K562 (cell line): Measurements from ENCODE around the gene PARD3B. TPM values are rescaled to one million over a fixed set of nuclear protein-coding genes. Genes with fewer than 3 reads are reported as not detected.

ENCODE experiments used
- ATAC-seq: fragments of 200-7000 bp; cut with Tn5 transposase; 3 replicates; pipeline ENCODE4 v1.9.1; 2020; ENCODE audit warnings: moderate library complexity
- BruUV-seq: library from RNA; stranded (reverse); fragments of 400-500 nt; replicated peaks from 2 replicates; lab custom pipeline; 2021; lab: Mats Ljungman, UMichigan
- CTCF ChIA-PET: fragments of 300-600 bp; formaldehyde crosslinking; extraction: SDS; loops from one replicate; lab custom pipeline; 2021; ENCODE audit warnings: low intra/inter-chr PET ratio; lab: Yijun Ruan, JAX
- POLR2A ChIA-PET: fragments of 300-600, 350-650 bp; sonication (Branson Sonifier 250); formaldehyde crosslinking; extraction: SDS; loops from one replicate; lab custom pipeline; 2021; ENCODE audit warnings: antibody characterized with exemption, inconsistent platforms; lab: Yijun Ruan, JAX
- DNase-seq, 4 experiments: peaks; one replicate each; pipeline versions ENCODE4 v3.0.0 to v3.0.0-alpha.2; 2011 to 2018; ENCODE audit warnings: low spot score in 3 of 4, mixed read lengths in 3 of 4; ENCODE audit errors: extremely low read depth in 1 of 4
- FAIRE-seq: peaks from 2 replicates; lab custom pipeline; 2011; peaks lifted over from hg19 to GRCh38; lab: Jason Lieb, UNC
- H2AFZ ChIP-seq: 2 replicates; pipeline ENCODE4 v1.6.0; 2011; ENCODE audit warnings: low read depth, low read length, control low read depth, inconsistent platforms
- H3K27ac ChIP-seq: fragments of 200-600 bp; 3 replicates; pipeline ENCODE4 v1.8.0; 2011; ENCODE audit warnings: low read depth, mild to moderate bottlenecking, control low read depth, inconsistent platforms, low read length, moderate library complexity, mixed read lengths; ENCODE audit errors: extremely low read depth
- H3K27me3 ChIP-seq, 2 experiments: fragments of 300-600 bp in 1 of 2; 2 replicates in 1 of 2; 3 replicates in 1 of 2; pipeline versions ENCODE4 v1.6.0 to v1.8.0; 2011; ENCODE audit warnings: inconsistent platforms in 2 of 2, low read length in 2 of 2, mild to moderate bottlenecking in 1 of 2, mixed read lengths in 1 of 2, moderate library complexity in 1 of 2; ENCODE audit not compliant: control insufficient read depth in 2 of 2, insufficient read depth in 2 of 2
- H3K36me3 ChIP-seq: fragments of 300-600 bp; 3 replicates; pipeline ENCODE4 v1.8.0; 2011; ENCODE audit warnings: mild to moderate bottlenecking, low read length, inconsistent platforms; ENCODE audit not compliant: control insufficient read depth, insufficient read depth
- H3K4me1 ChIP-seq, 2 experiments: fragments of 200-600 bp in 1 of 2; replicated peaks in 1 of 2; 2 replicates in 1 of 2; 3 replicates in 1 of 2; pipeline versions ENCODE4 v1.5.1 to v1.8.0; 2011; ENCODE audit warnings: inconsistent platforms in 2 of 2, low read length in 2 of 2, mild to moderate bottlenecking in 1 of 2, mixed read lengths in 1 of 2, moderate library complexity in 1 of 2; ENCODE audit not compliant: control insufficient read depth in 2 of 2, insufficient read depth in 2 of 2
- H3K4me2 ChIP-seq: 2 replicates; pipeline ENCODE4 v1.6.1; 2011; ENCODE audit warnings: low read length, control low read depth, inconsistent platforms, mixed read lengths; ENCODE audit not compliant: insufficient read depth
- H3K4me3 ChIP-seq: fragments of 200-600 bp; sonication (generic), shearing (Covaris generic); 2 replicates; pipeline ENCODE4 v1.5.1; 2016; ENCODE audit warnings: control low read depth, inconsistent platforms
- H3K79me2 ChIP-seq: fragments of 200-600 bp; 3 replicates; pipeline ENCODE4 v1.8.0; 2011; ENCODE audit warnings: low read length, inconsistent platforms; ENCODE audit not compliant: control insufficient read depth, insufficient read depth
- H3K9ac ChIP-seq, 2 experiments: 2 replicates each; pipeline versions ENCODE4 v1.6.0 to v1.6.1; 2011; ENCODE audit warnings: low read depth in 2 of 2, low read length in 2 of 2, control low read depth in 1 of 2, inconsistent platforms in 1 of 2, mild to moderate bottlenecking in 1 of 2, mixed read lengths in 1 of 2; ENCODE audit not compliant: insufficient read depth in 1 of 2
- H3K9me1 ChIP-seq: one replicate; pipeline ENCODE4 v1.6.0; 2011; ENCODE audit warnings: inconsistent platforms, mild to moderate bottlenecking, low read length, moderate library complexity; ENCODE audit not compliant: control insufficient read depth, insufficient read depth
- H3K9me3 ChIP-seq: replicated peaks from 2 replicates; pipeline ENCODE4 v1.5.1; 2011; ENCODE audit warnings: low read depth, low read length, inconsistent platforms; ENCODE audit not compliant: control insufficient read depth, insufficient read depth
- H4K20me1 ChIP-seq: replicated peaks from 2 replicates; pipeline ENCODE4 v1.6.1; 2011; ENCODE audit warnings: low read length, inconsistent platforms, mixed read lengths; ENCODE audit not compliant: control insufficient read depth, insufficient read depth
- BRF1 ChIP-seq: IDR thresholded peaks from 3 replicates; pipeline ENCODE4 v1.6.1; 2011; ENCODE audit warnings: borderline replicate concordance, mild to moderate bottlenecking; ENCODE audit not compliant: insufficient read length; ENCODE audit errors: extremely low read depth
- CCNT2 ChIP-seq: IDR thresholded peaks from 2 replicates; pipeline ENCODE4 v1.6.1; 2011; ENCODE audit warnings: borderline replicate concordance, low read depth, mild to moderate bottlenecking, moderate library complexity, mixed read lengths, low read length; ENCODE audit not compliant: insufficient read length; ENCODE audit errors: extremely low read depth
- HDAC3 ChIP-seq: fragments of 450-650 bp; IDR thresholded peaks from 2 replicates; pipeline ENCODE4 v1.6.1; 2018; ENCODE audit warnings: borderline replicate concordance, mild to moderate bottlenecking, moderate library complexity; ENCODE audit not compliant: partially characterized antibody
- HDAC6 ChIP-seq: IDR thresholded peaks from 2 replicates; pipeline ENCODE4 v1.6.1; 2012; ENCODE audit warnings: low read depth, mild to moderate bottlenecking, control low read depth, inconsistent platforms, low read length, moderate library complexity
- KDM1A ChIP-seq, 2 experiments: fragments of 450-650 bp; IDR thresholded peaks; 2 replicates each; pipeline ENCODE4 v1.6.1; 2016; ENCODE audit warnings: mild to moderate bottlenecking in 2 of 2
- MED1 ChIP-seq: sonication (generic); formaldehyde crosslinking; IDR thresholded peaks from 2 replicates; pipeline ENCODE4 v1.8.1; 2023; ENCODE audit warnings: missing genetic modification reagents, borderline replicate concordance
- MIER1 ChIP-seq: fragments of 450-650 bp; IDR thresholded peaks from 2 replicates; pipeline ENCODE4 v1.6.1; 2016; ENCODE audit warnings: antibody characterized with exemption, mild to moderate bottlenecking, low read depth
- RBM22 ChIP-seq: fragments of 200-400 bp; formaldehyde crosslinking; IDR thresholded peaks from 2 replicates; pipeline ENCODE4 v1.6.1; 2018; ENCODE audit warnings: low read length, low read depth; ENCODE audit not compliant: poor library complexity, severe bottlenecking
- SETDB1 ChIP-seq: IDR thresholded peaks from one replicate; pipeline ENCODE4 v1.6.1; 2012; ENCODE audit warnings: low read length, control low read depth, inconsistent platforms
- ZBTB1 ChIP-seq: sonication (generic); formaldehyde crosslinking; IDR thresholded peaks from 2 replicates; pipeline ENCODE4 v1.8.1; 2023; ENCODE audit warnings: missing genetic modification reagents, low read depth, mild to moderate bottlenecking, borderline replicate concordance
- ZKSCAN3 ChIP-seq: fragments of 250-450 bp; sonication (Bioruptor Pico); IDR thresholded peaks from 2 replicates; pipeline ENCODE4 v1.4.0; 2020
- ZNF445 ChIP-seq: fragments of 250-450 bp; sonication (Bioruptor Pico); IDR thresholded peaks from 2 replicates; pipeline ENCODE4 v1.4.0; 2020; ENCODE audit warnings: low read depth, mild to moderate bottlenecking, moderate library complexity
- ZZZ3 ChIP-seq: fragments of 450-650 bp; IDR thresholded peaks from 2 replicates; pipeline ENCODE4 v1.6.1; 2016; ENCODE audit warnings: antibody characterized with exemption, mild to moderate bottlenecking, moderate library complexity
- whole genome bisulfite sequencing: fragments of 100-300 bp; shearing (Covaris generic); methylation state at CpG from one replicate; pipeline ENCODE4 v1.1.6; 2016; ENCODE audit warnings: low coverage, mixed read lengths; ENCODE audit not compliant: insufficient coverage; ENCODE audit errors: missing lambda C conversion rate; 5-methylcytosine and 5-hydroxymethylcytosine counted together
- in situ Hi-C: fragments of 300-500 bp; cut with MboI; formaldehyde crosslinking; loops from 4 replicates; pipeline ENCODE4 v1.15.0; 2018; ENCODE audit warnings: inconsistent platforms, mixed read lengths
- intact Hi-C: fragments of 100-400 bp; cut with micrococcal nuclease; formaldehyde crosslinking; loops from 2 replicates; pipeline ENCODE4 v1.14.2; 2022
- polyA plus RNA-seq, 8 experiments: library from polyadenylated mRNA; depleted of rRNA in 4 of 8; stranded (reverse) in 5 of 8; unstranded in 3 of 8; fragments of >200 nt; fragmentation: Nextera tagmentation in 2 of 8; fragmentation: Illumina TruSeq in 1 of 8; extraction: Ambion mirVana in 2 of 8; extraction: Trizol in 1 of 8; gene quantifications; 2 replicates each; pipeline versions ENCODE4 v1.2.1 to v1.2.3, GENCODE V29; 2011 to 2014; ENCODE audit warnings: inconsistent platforms in 1 of 8, missing spikeins in 1 of 8
- total RNA-seq, 7 experiments: library from RNA; depleted of rRNA in 6 of 7; stranded (reverse); fragments of >200 nt in 6 of 7; fragmentation: Illumina TruSeq in 2 of 7; extraction: Trizol in 2 of 7; gene quantifications; 2 replicates each; pipeline versions ENCODE4 v1.2.1 to v1.2.3, GENCODE V29; 2011 to 2021; ENCODE audit warnings: low replicate concordance in 1 of 7
- TF ChIP-seq, protein P1 (sequence below): fragments of 250-450 bp; sonication (Bioruptor Pico); IDR thresholded peaks from 2 replicates; pipeline ENCODE4 v1.8.0; 2021; ENCODE audit warnings: moderate library complexity, mild to moderate bottlenecking, inconsistent platforms
- TF ChIP-seq, protein P2 (sequence below): fragments of 450-650 bp; IDR thresholded peaks from 2 replicates; pipeline ENCODE4 v1.6.1; 2016; ENCODE audit warnings: missing biosample characterization, missing genetic modification characterization
- TF ChIP-seq, protein P3 (sequence below): fragments of 200-800 bp; sonication (Bioruptor generic); IDR thresholded peaks from 2 replicates; pipeline ENCODE4 v1.6.1; 2016; ENCODE audit warnings: missing genetic modification characterization, missing compliant biosample characterization

Gene PARD3B
- total and polyA plus RNA-seq, 9 of the 15 experiments (the other 6 are each of a cell fraction or from before 2014, with no cell fraction given), result 0.15 to 3.0 (median 1.1) TPM

DNA sequence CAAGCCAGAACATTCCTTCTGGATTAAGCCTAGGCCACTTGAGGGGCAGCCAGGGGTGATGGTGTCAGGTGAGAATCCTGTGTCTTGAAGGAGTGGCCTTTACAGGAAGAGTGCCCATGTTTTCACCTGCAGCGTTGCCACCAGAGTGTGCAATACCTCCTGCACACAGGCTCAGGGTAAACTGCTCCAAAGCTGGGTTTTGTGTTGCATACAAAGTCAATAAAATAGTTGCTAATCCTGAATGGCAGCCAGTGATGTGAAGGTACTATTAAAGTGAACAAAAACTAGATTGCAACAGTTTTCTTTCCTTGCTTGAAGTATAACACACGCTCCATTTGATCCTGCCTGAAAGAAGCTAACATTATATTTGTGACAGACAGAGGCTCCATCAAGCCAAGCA lies 1072.6 kb downstream of the PARD3B start:
- CTCF ChIA-PET, result no interaction called here

More for the DNA sequence above, 1072.6 kb downstream of the PARD3B start:
- H3K79me2 ChIP-seq, result no peaks in the 10 kb centered on the region
- no peak overlapping the region for H3K4me3 ChIP-seq
- H3K27ac ChIP-seq, result no peak overlapping the region
- TF ChIP-seq KDM1A (IDR thresholded peaks at IDR 0.05), result no peak
- no peak for TF ChIP-seq MIER1
- TF ChIP-seq MED1 (CRISPR knock-in tag), result no peak
- no peak for TF ChIP-seq ZZZ3
- no peak for TF ChIP-seq CCNT2
- no peak for TF ChIP-seq RBM22
- TF ChIP-seq, protein P1, sequence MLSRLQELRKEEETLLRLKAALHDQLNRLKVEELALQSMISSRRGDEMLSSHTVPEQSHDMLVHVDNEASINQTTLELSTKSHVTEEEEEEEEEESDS (CRISPR knock-in tag), result no peak
- no peak for TF ChIP-seq HDAC3
- TF ChIP-seq SETDB1, result no peak
- no peak for TF ChIP-seq ZKSCAN3 (CRISPR knock-in tag)
- no peak for TF ChIP-seq ZNF445 (CRISPR knock-in tag)
- no peak for TF ChIP-seq BRF1
- TF ChIP-seq, protein P2, sequence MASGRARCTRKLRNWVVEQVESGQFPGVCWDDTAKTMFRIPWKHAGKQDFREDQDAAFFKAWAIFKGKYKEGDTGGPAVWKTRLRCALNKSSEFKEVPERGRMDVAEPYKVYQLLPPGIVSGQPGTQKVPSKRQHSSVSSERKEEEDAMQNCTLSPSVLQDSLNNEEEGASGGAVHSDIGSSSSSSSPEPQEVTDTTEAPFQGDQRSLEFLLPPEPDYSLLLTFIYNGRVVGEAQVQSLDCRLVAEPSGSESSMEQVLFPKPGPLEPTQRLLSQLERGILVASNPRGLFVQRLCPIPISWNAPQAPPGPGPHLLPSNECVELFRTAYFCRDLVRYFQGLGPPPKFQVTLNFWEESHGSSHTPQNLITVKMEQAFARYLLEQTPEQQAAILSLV (tag), result no peak
- TF ChIP-seq, protein P3, sequence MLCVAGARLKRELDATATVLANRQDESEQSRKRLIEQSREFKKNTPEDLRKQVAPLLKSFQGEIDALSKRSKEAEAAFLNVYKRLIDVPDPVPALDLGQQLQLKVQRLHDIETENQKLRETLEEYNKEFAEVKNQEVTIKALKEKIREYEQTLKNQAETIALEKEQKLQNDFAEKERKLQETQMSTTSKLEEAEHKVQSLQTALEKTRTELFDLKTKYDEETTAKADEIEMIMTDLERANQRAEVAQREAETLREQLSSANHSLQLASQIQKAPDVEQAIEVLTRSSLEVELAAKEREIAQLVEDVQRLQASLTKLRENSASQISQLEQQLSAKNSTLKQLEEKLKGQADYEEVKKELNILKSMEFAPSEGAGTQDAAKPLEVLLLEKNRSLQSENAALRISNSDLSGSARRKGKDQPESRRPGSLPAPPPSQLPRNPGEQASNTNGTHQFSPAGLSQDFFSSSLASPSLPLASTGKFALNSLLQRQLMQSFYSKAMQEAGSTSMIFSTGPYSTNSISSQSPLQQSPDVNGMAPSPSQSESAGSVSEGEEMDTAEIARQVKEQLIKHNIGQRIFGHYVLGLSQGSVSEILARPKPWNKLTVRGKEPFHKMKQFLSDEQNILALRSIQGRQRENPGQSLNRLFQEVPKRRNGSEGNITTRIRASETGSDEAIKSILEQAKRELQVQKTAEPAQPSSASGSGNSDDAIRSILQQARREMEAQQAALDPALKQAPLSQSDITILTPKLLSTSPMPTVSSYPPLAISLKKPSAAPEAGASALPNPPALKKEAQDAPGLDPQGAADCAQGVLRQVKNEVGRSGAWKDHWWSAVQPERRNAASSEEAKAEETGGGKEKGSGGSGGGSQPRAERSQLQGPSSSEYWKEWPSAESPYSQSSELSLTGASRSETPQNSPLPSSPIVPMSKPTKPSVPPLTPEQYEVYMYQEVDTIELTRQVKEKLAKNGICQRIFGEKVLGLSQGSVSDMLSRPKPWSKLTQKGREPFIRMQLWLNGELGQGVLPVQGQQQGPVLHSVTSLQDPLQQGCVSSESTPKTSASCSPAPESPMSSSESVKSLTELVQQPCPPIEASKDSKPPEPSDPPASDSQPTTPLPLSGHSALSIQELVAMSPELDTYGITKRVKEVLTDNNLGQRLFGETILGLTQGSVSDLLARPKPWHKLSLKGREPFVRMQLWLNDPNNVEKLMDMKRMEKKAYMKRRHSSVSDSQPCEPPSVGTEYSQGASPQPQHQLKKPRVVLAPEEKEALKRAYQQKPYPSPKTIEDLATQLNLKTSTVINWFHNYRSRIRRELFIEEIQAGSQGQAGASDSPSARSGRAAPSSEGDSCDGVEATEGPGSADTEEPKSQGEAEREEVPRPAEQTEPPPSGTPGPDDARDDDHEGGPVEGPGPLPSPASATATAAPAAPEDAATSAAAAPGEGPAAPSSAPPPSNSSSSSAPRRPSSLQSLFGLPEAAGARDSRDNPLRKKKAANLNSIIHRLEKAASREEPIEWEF, result no peak
- no peak for TF ChIP-seq ZBTB1 (CRISPR knock-in tag)
- TF ChIP-seq HDAC6, result no peak
- intact Hi-C loops (no loop called here), in situ Hi-C loops (no loop called here)
- POLR2A ChIA-PET, result no interaction called here
- H3K4me2 ChIP-seq, result no peak overlapping the region
- H3K9ac ChIP-seq, result no peak overlapping the region
- H3K36me3 ChIP-seq, result no peaks in the 10 kb centered on the region
- FAIRE-seq, result no peak
- no peaks in the 10 kb centered on the region for H4K20me1 ChIP-seq
- ATAC-seq, result no peak
- H3K4me1 ChIP-seq, result no peaks in the 10 kb centered on the region
- BruUV-seq, result no TSS peak
- H3K27me3 ChIP-seq, result peaks cover 0 to 6% of the 10 kb centered on the region in 2 experiments; a peak in 1 of 5 replicates
- no peak for DNase-seq
- H3K9me3 ChIP-seq, result no peaks in the 10 kb centered on the region
- H2AFZ ChIP-seq, result no peak overlapping the region
- H3K9me1 ChIP-seq, result no peaks in the 10 kb centered on the region
- 4% methylated on average over 2 of the region's 2 CpGs for WGBS
